ENCODE results near the gene TMEM140. TPM values are rescaled to one million over a fixed set of nuclear protein-coding genes. Genes with fewer than 3 reads are reported as not detected.

TMEM140 gene
- total RNA-seq, 1 experiment from 2014 or later: 3.2 TPM

- H3K9me3 ChIP-seq (ENCODE audit: control insufficient read depth, insufficient read depth, low read depth, low read length): no peaks in the 10 kb centered on the region
- in situ Hi-C loops (cut with HindIII; ENCODE audit: low pct_unique_long_range_greater_than_20kb, low sequenced_read_pairs) (no loop called here), intact Hi-C loops (cut with micrococcal nuclease; ENCODE audit: unreplicated experiment) (loop anchor here (1.0 kb wide), 1 partner anchor 40 kb away; no protein-coding TSS in a partner anchor)
- no peak overlapping the region for H3K4me3 ChIP-seq (ENCODE audit: low read depth in 2 of 2, low read length in 2 of 2)
- ChIA-PET CTCF (interaction anchor here (0.6 kb wide), 1 partner anchor 35 kb away, joined by 4 read pairs; no protein-coding TSS in a partner anchor), POLR2A (interaction anchor here (0.6 kb wide), 1 partner anchor 139 kb away, joined by 3 read pairs; no protein-coding TSS in a partner anchor)
- H3K27ac ChIP-seq (ENCODE audit: low read length): no peak overlapping the region
- DNase-seq (ENCODE audit: low read depth, low spot score) (no peak), ATAC-seq (no peak)
- no peaks in the 10 kb centered on the region for H3K36me3 ChIP-seq (ENCODE audit: control insufficient read depth, insufficient read depth, low read length)
- no TSS peak for BruUV-seq (replicated peaks)
- TF ChIP-seq POLR2AphosphoS5 (IDR thresholded peaks at IDR 0.05; ENCODE audit: low read depth, low read length) (no peak), CTCF (IDR thresholded peaks at IDR 0.05) (no peak), SIN3A (IDR thresholded peaks at IDR 0.05; ENCODE audit: borderline replicate concordance, insufficient read depth, low read depth, low read length) (no peak), REST (IDR thresholded peaks at IDR 0.05; ENCODE audit: insufficient read depth in 1 of 2, low read depth in 2 of 2, low read length in 1 of 2) (no peak), TCF7L2 (IDR thresholded peaks at IDR 0.05; ENCODE audit: low read depth, low read length) (no peak)
- H3K27me3 ChIP-seq (ENCODE audit: control insufficient read depth, insufficient read depth, low read length): no peaks in the 10 kb centered on the region
- H3K4me1 ChIP-seq (ENCODE audit: control insufficient read depth, insufficient read depth, low read length): no peaks in the 10 kb centered on the region
Observed at GRCh38 chr7:135128931-135129330, 18.9 kb upstream of the TMEM140 start.

GRCh38 chr7:135129579-135129978 lies 18.3 kb upstream of the TMEM140 start:
- CTCF ChIA-PET: interaction anchor here (0.6 kb wide), 1 partner anchor 34 kb away, joined by 4 read pairs; no protein-coding TSS in a partner anchor
- in situ Hi-C loops (cut with HindIII; ENCODE audit: low pct_unique_long_range_greater_than_20kb, low sequenced_read_pairs): no loop called here
- no TSS peak for BruUV-seq (replicated peaks)
- DNase-seq (ENCODE audit: low read depth, low spot score) (no peak), ATAC-seq (no peak)
- intact Hi-C loops (cut with micrococcal nuclease; ENCODE audit: unreplicated experiment): no loop called here
- no peak overlapping the region for H3K4me3 ChIP-seq (ENCODE audit: low read depth in 2 of 2, low read length in 2 of 2)
- H3K36me3 ChIP-seq (ENCODE audit: control insufficient read depth, insufficient read depth, low read length): no peaks in the 10 kb centered on the region
- no peaks in the 10 kb centered on the region for H3K9me3 ChIP-seq (ENCODE audit: control insufficient read depth, insufficient read depth, low read depth, low read length)
- no peaks in the 10 kb centered on the region for H3K27me3 ChIP-seq (ENCODE audit: control insufficient read depth, insufficient read depth, low read length)
- TF ChIP-seq TCF7L2 (IDR thresholded peaks at IDR 0.05; ENCODE audit: low read depth, low read length) (no peak), REST (IDR thresholded peaks at IDR 0.05; ENCODE audit: insufficient read depth in 1 of 2, low read depth in 2 of 2, low read length in 1 of 2) (no peak), CTCF (IDR thresholded peaks at IDR 0.05) (no peak), POLR2AphosphoS5 (IDR thresholded peaks at IDR 0.05; ENCODE audit: low read depth, low read length) (no peak), SIN3A (IDR thresholded peaks at IDR 0.05; ENCODE audit: borderline replicate concordance, insufficient read depth, low read depth, low read length) (no peak)
- H3K27ac ChIP-seq (ENCODE audit: low read length): no peak overlapping the region
- H3K4me1 ChIP-seq (ENCODE audit: control insufficient read depth, insufficient read depth, low read length): no peaks in the 10 kb centered on the region
- POLR2A ChIA-PET: no interaction called here

Data from Panc1 (cell line).